ENCODE measurements around the gene MICU2.

MICU2 gene

GRCh38 chr13:21603531-21604448, at the start of gene MICU2:
Gene MICU2 (minus strand): TSS chr13:21604170. CDS start chr13:21604148, 22 bp downstream.
- peak; percentile 93 for DNase-seq

- no peak for DNase-seq
Observed at GRCh38 chr13:21641629-21642028, 37.7 kb upstream of the MICU2 start.

- DNase-seq = no peak
Observed at GRCh38 chr13:21639561-21639960, 35.6 kb upstream of the MICU2 start.

- no peak for DNase-seq
Observed at GRCh38 chr13:21638319-21639282, 34.6 kb upstream of the MICU2 start.

GRCh38 chr13:21637296-21637695, 33.3 kb upstream of the MICU2 start:
- no peak for DNase-seq

- DNase-seq = no peak
Observed at GRCh38 chr13:21636656-21637055, 32.7 kb upstream of the MICU2 start.

GRCh38 chr13:21632196-21632595, 28.2 kb upstream of the MICU2 start:
- no peak for DNase-seq

- DNase-seq = no peak
Observed at GRCh38 chr13:21625366-21625765, 21.4 kb upstream of the MICU2 start.

- no peak for DNase-seq
Observed at GRCh38 chr13:21620861-21621260, 16.9 kb upstream of the MICU2 start.

- DNase-seq = no peak
Observed at GRCh38 chr13:21619633-21620220, 15.8 kb upstream of the MICU2 start.

GRCh38 chr13:21616880-21617279, 12.9 kb upstream of the MICU2 start:
- DNase-seq = no peak

- no peak for DNase-seq
Observed at GRCh38 chr13:21616205-21616866, 12.4 kb upstream of the MICU2 start.

GRCh38 chr13:21615427-21615826, 11.5 kb upstream of the MICU2 start:
- DNase-seq = no peak

GRCh38 chr13:21613791-21614190, 9.8 kb upstream of the MICU2 start:
- DNase-seq = no peak

- no peak for DNase-seq
Observed at GRCh38 chr13:21611385-21611784, 7.4 kb upstream of the MICU2 start.

GRCh38 chr13:21610687-21611086, 6.7 kb upstream of the MICU2 start:
- no peak for DNase-seq

GRCh38 chr13:21608961-21609360, 5.0 kb upstream of the MICU2 start:
- DNase-seq = no peak

GRCh38 chr13:21606796-21607195, 2.8 kb upstream of the MICU2 start:
- DNase-seq = no peak

GRCh38 chr13:21606251-21606650, 2.3 kb upstream of the MICU2 start:
- DNase-seq = no peak

- no peak for DNase-seq
Observed at GRCh38 chr13:21596722-21597121, 7.2 kb downstream of the MICU2 start.

GRCh38 chr13:21595546-21595822, 8.5 kb downstream of the MICU2 start:
- no peak for DNase-seq

- no peak for DNase-seq
Observed at GRCh38 chr13:21594715-21595545, 9.0 kb downstream of the MICU2 start.
